HG03432 (cell line): Measurements from ENCODE around the gene IL17RA.
"Not testable (repeated sequence)": the region's sequence is repeated elsewhere in the genome, so short reads cannot be mapped to it uniquely, and the experiment has no call there.

Experiments
- ATAC-seq: cut with Tn5 transposase; IDR thresholded peaks from one replicate; pipeline ENCODE4 v1.9.1; 2021; ENCODE audit warnings: mild to moderate bottlenecking, moderate library complexity; ENCODE audit not compliant: unreplicated experiment

IL17RA gene

GRCh38 chr22:17120281-17120680, 35.5 kb downstream of the IL17RA start:
- ATAC-seq, result no peak

- no peak for ATAC-seq
These were observed 36.0 kb downstream of the IL17RA start for GRCh38 chr22:17120711-17121232.

DNA sequence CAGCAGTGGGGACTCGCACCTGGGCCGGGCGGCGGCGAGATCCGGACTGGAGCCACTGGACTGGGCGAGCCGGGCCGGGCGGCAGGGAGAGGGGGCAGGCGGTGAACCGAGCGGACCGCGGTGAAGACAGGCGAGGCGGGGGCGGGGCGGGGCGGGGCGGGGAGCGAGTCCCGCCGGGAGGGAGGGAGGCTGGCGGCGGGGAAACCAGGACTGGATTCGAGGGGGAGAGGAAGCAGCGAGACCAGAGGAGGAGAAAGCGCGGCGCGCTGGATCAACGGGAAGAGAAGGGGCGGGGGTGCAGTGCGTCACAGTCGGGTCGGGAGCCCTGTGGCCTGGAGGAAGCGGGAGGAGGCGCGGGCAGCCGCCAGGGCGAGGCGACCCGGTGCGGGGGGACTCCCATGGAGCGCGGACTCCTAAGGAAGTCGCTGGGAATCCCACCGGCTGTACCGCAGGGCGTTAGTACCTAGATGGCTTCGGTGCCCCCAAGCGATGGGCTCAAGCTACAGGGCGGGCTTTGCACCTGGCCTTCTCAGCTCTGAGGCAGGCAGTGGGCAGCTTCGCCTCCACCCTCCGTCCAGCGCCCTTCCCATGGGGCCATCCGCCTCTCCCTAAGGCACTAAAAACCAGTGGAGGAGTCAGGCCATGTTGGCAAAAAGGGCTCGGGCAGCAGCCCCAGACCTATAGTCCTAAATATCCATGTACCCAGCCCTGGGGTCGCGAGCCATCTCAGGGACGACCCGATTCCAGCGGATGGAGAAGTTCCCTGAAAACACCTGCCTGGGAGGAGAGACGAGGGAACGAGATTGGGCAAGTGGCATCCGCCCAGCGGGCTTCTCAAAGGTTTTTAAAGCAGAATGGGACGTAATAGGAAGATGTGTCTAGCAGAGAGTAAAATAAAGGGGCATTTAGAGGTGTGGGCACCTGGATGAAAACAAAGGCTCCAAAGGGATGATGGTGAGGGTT, 36.7 kb downstream of the IL17RA start, which contains the start of gene TMEM121B:
TSS of gene TMEM121B (minus strand) at position 128 of the 963 bp plus-strand sequence. CDS start 233 bp downstream, outside the sequence.
- no peak for ATAC-seq

- no peak for ATAC-seq
These were observed 45.4 kb downstream of the IL17RA start for GRCh38 chr22:17130199-17130598.

GRCh38 chr22:17131686-17132085, 46.9 kb downstream of the IL17RA start:
- no peak for ATAC-seq

DNA sequence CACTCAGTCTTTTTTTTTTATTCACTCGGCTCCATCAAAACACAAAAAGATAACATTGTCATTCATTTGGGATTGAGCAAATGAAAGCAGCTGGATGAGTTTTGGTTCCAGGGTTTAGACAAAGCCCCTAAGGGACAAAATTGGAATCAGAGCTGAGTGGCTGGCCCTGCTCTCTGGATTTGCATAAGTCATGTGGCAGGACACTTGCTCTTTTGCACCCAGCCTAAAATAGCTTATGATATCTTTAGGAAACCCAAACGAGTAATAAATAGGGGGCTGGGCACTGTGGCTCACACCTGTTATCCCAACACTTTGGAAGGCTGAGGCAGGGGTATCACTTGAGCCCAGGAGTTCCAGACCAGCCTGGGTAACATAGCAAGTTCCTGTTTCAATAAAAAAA, 47.3 kb downstream of the IL17RA start:
- ATAC-seq, result no peak

- no peak for ATAC-seq
These were observed 48.3 kb downstream of the IL17RA start for GRCh38 chr22:17133137-17133536.

GRCh38 chr22:17135153-17135760, 50.5 kb downstream of the IL17RA start:
- no peak for ATAC-seq

DNA sequence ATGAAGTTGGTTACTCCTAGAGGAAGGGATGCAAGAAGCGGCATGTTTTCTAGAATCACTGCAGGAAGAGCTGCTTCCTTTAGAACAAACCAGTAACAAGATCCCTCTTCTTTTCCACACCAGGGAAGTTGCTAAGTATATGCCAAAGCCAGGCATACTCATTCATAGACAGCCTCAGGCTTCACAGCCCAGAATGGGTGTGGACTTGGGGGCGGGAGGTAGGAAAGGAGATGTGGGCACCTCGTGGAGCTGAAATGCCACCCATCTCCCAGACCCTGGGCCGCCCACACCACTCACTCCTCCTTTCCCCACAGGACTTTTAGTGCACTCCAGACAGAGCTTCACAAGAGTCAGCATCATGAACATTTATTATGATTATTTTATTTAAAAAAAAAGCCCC, 52.4 kb downstream of the IL17RA start:
- ATAC-seq, result no peak

DNA sequence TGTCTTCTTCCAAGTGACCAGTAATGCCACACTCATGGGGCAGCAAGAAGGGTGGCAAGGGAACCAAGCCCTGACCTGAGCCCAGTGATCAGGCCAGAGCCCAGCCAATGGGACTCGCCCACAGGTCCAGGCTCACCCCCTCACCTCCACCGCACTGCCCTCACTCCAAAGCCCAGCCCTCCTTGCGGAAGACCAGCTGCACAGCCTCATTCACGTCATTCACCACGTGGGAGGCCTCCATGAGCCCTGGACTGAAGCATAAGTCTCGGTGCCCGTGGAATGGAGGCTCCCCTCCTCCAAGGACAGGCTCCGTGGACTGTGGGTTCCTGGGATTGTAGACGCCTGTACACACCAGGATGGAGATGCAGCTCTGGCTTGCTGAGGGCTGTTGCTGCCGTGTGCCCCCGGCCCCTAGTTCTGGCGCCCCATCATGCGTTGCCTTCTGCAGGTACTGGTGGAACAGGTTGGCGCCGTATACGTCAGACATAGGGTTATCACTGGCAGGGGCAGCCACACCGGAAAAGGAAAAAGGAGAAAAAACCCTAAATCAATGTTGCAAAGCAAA, 53.1 kb downstream of the IL17RA start:
- ATAC-seq, result no peak

- ATAC-seq, result no peak
These were observed 53.7 kb downstream of the IL17RA start for GRCh38 chr22:17138513-17138912.

DNA sequence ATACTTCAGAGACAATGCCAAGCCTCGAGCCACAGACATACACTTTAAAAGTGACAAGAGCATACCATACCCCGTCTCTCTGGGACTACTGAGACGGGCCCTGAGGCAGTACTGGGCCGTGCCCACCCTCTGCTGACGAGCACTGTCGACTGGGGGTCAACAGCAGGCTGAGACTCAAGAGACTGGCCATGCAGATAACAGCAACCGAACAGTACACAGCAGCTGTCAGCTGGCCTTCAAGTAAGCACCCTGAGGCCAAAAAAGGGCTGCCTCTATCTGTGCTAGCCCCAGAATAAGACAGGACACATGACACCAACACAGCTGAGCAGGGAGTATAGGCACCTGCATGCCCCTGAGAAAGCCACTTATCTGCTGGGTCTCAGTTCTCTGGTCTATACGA, 55.2 kb downstream of the IL17RA start:
- no peak for ATAC-seq

DNA sequence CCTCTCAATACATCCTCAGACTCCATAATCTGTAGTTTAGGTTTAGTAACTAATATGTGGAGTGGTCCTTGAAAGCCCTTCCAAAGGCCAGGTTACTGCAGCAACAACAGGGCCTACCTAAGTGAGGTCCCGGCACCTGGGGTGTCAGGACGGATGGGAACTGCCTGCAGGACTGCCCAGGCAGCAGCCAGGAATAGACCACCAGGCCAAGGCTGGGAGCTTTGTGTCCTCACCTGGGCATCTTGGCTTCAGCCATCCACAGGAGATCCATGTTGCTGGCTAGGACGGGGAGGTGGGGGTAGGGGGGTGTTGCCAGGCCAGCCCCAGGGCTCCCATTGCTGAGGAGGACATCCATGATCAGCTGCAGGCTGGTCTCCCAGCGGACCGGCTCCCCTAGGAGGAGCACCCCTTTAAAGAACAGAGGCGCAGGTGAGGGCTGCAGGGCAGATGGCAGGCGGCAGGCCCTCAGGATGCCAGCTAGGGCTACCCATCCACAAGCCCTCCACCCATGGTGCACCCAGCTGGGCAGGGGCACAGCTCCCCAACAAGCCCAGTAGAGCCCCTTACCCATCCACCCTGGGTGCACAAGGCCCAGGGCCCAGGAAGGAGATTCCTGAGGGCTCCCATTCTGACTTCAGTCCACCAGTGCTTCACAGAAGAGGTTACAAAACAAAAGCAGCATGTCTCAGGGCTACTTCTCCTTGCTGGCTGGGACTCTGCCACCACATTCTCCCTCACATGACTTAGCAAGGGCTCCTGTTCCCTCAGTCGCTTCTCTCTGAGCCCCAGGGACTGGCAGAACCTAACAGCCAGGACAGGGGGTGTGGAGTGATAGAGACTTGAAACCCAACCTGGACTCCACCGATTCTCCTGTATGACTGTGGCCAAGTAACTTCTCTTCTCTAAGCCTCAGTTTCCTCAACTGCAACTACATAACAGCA, 56.3 kb downstream of the IL17RA start:
- ATAC-seq, result no peak

- no peak for ATAC-seq
These were observed 58.3 kb downstream of the IL17RA start for GRCh38 chr22:17143101-17143500.

DNA sequence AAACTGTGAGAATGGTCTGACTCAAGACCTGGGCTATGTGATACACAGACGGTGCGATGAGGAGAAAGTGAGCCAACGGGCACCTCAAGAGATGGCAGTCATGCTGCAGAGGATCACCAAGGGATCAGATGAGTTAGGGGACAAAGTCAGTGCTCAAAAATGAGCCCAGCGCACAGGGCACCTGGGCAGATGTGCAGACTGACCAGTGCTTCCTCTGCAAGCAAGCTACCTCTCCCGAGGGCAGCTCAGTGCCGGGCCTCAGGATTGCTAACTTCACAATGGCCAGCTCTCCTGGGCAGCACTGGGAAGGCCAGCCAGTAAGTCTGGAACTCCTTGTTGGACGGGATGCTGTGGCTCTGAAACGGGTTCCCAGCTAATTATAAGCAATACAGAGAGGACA, 59.0 kb downstream of the IL17RA start:
- ATAC-seq, result no peak

- ATAC-seq, result no peak
These were observed 60.4 kb downstream of the IL17RA start for GRCh38 chr22:17145021-17145680.

- not testable (repeated sequence) for ATAC-seq
These were observed 62.7 kb downstream of the IL17RA start for GRCh38 chr22:17147458-17147857.

GRCh38 chr22:17149076-17149815, 64.4 kb downstream of the IL17RA start:
- ATAC-seq, result no peak

GRCh38 chr22:17152340-17152739, 67.5 kb downstream of the IL17RA start:
- no peak for ATAC-seq
